Peyer's patch (tissue), 4 donors: ENCODE data around the gene ZYX.

Experiments used
- CTCF ChIP-seq, 6 experiments: fragments of 450-650 bp in 4 of 6; fragments of 200-600 bp in 2 of 6; sonication (generic) in 1 of 6; IDR thresholded peaks; one replicate each; pipeline ENCODE4 v1.5.1; 2017 to 2019; ENCODE audit warnings: antibody characterized with exemption in 6 of 6, mild to moderate bottlenecking in 3 of 6, moderate library complexity in 1 of 6
- POLR2A ChIP-seq, 2 donors: fragments of 450-650 bp; IDR thresholded peaks; one replicate each; pipeline ENCODE4 v1.5.1; 2017; ENCODE audit warnings: antibody characterized with exemption in 2 of 2, mild to moderate bottlenecking in 2 of 2, moderate library complexity in 2 of 2

DNA sequence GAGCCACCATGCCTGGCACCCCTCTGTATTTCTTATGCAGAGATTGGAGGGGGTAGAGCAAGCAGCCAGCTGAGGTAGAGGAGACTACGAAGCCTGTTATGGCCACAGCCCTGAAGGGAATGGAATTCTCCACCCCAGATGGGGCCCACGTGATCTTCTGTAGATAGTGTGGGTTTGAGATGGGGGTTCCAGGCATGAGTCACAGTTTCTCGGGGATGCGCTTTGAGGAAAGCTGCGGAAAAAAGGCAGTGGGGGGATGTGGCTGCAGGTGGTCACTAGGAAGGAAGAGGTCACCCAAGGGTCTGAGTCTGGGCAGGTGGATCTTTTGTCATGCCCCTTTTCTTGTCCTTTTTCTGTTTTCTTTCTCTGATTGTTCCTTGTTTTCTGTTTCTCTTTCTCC is 30.1 kb upstream of the ZYX start:
- no peak for TF ChIP-seq CTCF (IDR thresholded peaks at IDR 0.05)
- TF ChIP-seq POLR2A (IDR thresholded peaks at IDR 0.05), result no peak
